WTC11 (cell line): ENCODE data around the gene CTNNBIP1. TPM values are rescaled to one million over a fixed set of nuclear protein-coding genes. Genes with fewer than 3 reads are reported as not detected.
A peak's percentile ranks its signal among the peaks of the same experiment; 100 is the strongest.

ENCODE experiments used
- ATAC-seq: fragments of 200-7000 bp; cut with Tn5 transposase; 2 replicates; pipeline ENCODE4 v1.10.0; 2021; ENCODE audit warnings: mild to moderate bottlenecking, moderate library complexity
- CTCF ChIA-PET: fragments of 300-600 bp; sonication (Branson Sonifier 250); formaldehyde crosslinking; loops from one replicate; lab custom pipeline; 2021; ENCODE audit warnings: antibody characterized with exemption; lab: Charles Lee
- POLR2A ChIA-PET: fragments of 350-600 bp; sonication (Branson Sonifier 250); formaldehyde crosslinking; loops from one replicate; lab custom pipeline; 2021; ENCODE audit warnings: antibody characterized with exemption; lab: Charles Lee
- DNase-seq: peaks from one replicate; pipeline ENCODE4 v3.0.0; 2021; ENCODE audit warnings: low spot score
- H3K27ac Mint-ChIP-seq: 2 replicates; pipeline ENCODE4 v1.8.0; 2021; ENCODE audit warnings: mixed read lengths
- H3K27me3 Mint-ChIP-seq: 2 replicates; pipeline ENCODE4 v1.8.0; 2021; ENCODE audit warnings: low read depth, mild to moderate bottlenecking, moderate library complexity, mixed read lengths
- H3K36me3 Mint-ChIP-seq: 2 replicates; pipeline ENCODE4 v1.8.0; 2021; ENCODE audit warnings: mixed read lengths
- H3K4me1 Mint-ChIP-seq: 2 replicates; pipeline ENCODE4 v1.8.0; 2022; ENCODE audit warnings: mixed read lengths
- H3K4me3 Mint-ChIP-seq: 2 replicates; pipeline ENCODE4 v1.8.0; 2021; ENCODE audit warnings: mild to moderate bottlenecking, moderate library complexity, mixed read lengths
- H3K9me3 Mint-ChIP-seq: 2 replicates; pipeline ENCODE4 v1.8.0; 2021; ENCODE audit warnings: mixed read lengths
- ARID4B ChIP-seq: sonication (generic); formaldehyde crosslinking; IDR thresholded peaks from 2 replicates; pipeline ENCODE4 v1.8.0; 2023; ENCODE audit warnings: missing genetic modification reagents, mild to moderate bottlenecking, borderline replicate concordance
- CBFB ChIP-seq: sonication (generic); formaldehyde crosslinking; IDR thresholded peaks from 2 replicates; pipeline ENCODE4 v1.8.1; 2022; ENCODE audit warnings: mild to moderate bottlenecking, low read depth, missing genetic modification reagents
- ERG ChIP-seq: fragments of 250-450 bp; sonication (Bioruptor Pico); IDR thresholded peaks from 2 replicates; pipeline ENCODE4 v1.8.0; 2021; ENCODE audit warnings: mild to moderate bottlenecking
- FOXJ3 ChIP-seq: sonication (generic); formaldehyde crosslinking; IDR thresholded peaks from 2 replicates; pipeline ENCODE4 v1.9.0; 2021; ENCODE audit warnings: missing genetic modification reagents, mild to moderate bottlenecking, borderline replicate concordance
- FOXP4 ChIP-seq: sonication (generic); formaldehyde crosslinking; IDR thresholded peaks from 2 replicates; pipeline ENCODE4 v1.8.0; 2022; ENCODE audit warnings: mild to moderate bottlenecking, missing genetic modification reagents
- GRHL2 ChIP-seq: fragments of 250-450 bp; sonication (Bioruptor Pico); IDR thresholded peaks from 2 replicates; pipeline ENCODE4 v1.8.0; 2022; ENCODE audit warnings: mild to moderate bottlenecking, moderate library complexity; ENCODE audit not compliant: insufficient replicate concordance, severe bottlenecking
- GTF2I ChIP-seq: fragments of 250-450 bp; sonication (Bioruptor Pico); conservative IDR thresholded peaks from 2 replicates; pipeline ENCODE4 v1.4.0; 2021; ENCODE audit warnings: mild to moderate bottlenecking
- HMGXB4 ChIP-seq: sonication (generic); formaldehyde crosslinking; IDR thresholded peaks from 2 replicates; pipeline ENCODE4 v1.8.1; 2023; ENCODE audit warnings: mild to moderate bottlenecking, moderate library complexity, missing genetic modification reagents
- MLX ChIP-seq: sonication (generic); formaldehyde crosslinking; IDR thresholded peaks from 2 replicates; pipeline ENCODE4 v1.8.1; 2023; ENCODE audit warnings: mild to moderate bottlenecking, missing genetic modification reagents, moderate library complexity
- NFE2L1 ChIP-seq: sonication (generic); formaldehyde crosslinking; IDR thresholded peaks from 2 replicates; pipeline ENCODE4 v1.8.1; 2023; ENCODE audit warnings: missing genetic modification reagents
- PRDM15 ChIP-seq: sonication (generic); formaldehyde crosslinking; IDR thresholded peaks from 2 replicates; pipeline ENCODE4 v1.8.0; 2022; ENCODE audit warnings: missing genetic modification reagents
- RELA ChIP-seq: sonication (generic); formaldehyde crosslinking; IDR thresholded peaks from 2 replicates; pipeline ENCODE4 v1.8.1; 2022; ENCODE audit warnings: missing genetic modification reagents, mild to moderate bottlenecking, borderline replicate concordance
- SP1 ChIP-seq: sonication (generic); formaldehyde crosslinking; conservative IDR thresholded peaks from 2 replicates; pipeline ENCODE4 v1.8.1; 2022; ENCODE audit warnings: missing genetic modification reagents
- TCF7 ChIP-seq: sonication (generic); formaldehyde crosslinking; IDR thresholded peaks from 2 replicates; pipeline ENCODE4 v1.8.0; 2022; ENCODE audit warnings: mild to moderate bottlenecking, low read depth, missing genetic modification reagents, moderate library complexity
- ZNF138 ChIP-seq: sonication (generic); formaldehyde crosslinking; conservative IDR thresholded peaks from 2 replicates; pipeline ENCODE4 v1.8.1; 2022; ENCODE audit warnings: mild to moderate bottlenecking, moderate library complexity, missing genetic modification reagents
- ZNF416 ChIP-seq: fragments of 250-450 bp; sonication (Bioruptor Pico); IDR thresholded peaks from 2 replicates; pipeline ENCODE4 v1.9.0; 2021; ENCODE audit warnings: mild to moderate bottlenecking, inconsistent platforms
- ZNF423 ChIP-seq: fragments of 250-450 bp; sonication (Bioruptor Pico); IDR thresholded peaks from 2 replicates; pipeline ENCODE4 v2.1.2; 2022; ENCODE audit warnings: mild to moderate bottlenecking, moderate library complexity
- total RNA-seq: library from RNA; stranded (reverse); gene quantifications from 3 replicates; pipeline ENCODE4 v1.2.3, GENCODE V29; 2021

CTNNBIP1 gene
- total RNA-seq, 1 experiment from 2014 or later = 58.2 TPM

- TF ChIP-seq ERG (no peak), CBFB (CRISPR knock-in tag) (no peak), SP1 (no peak)
Measured at GRCh38 chr1:9826616-9827015, 83.5 kb downstream of the CTNNBIP1 start (continued).

GRCh38 chr1:9826087-9826486 lies 84.0 kb downstream of the CTNNBIP1 start:
- H3K27ac Mint-ChIP-seq = no peak overlapping the region
- DNase-seq (no peak), ATAC-seq (no peak)
- peak overlapping the region; percentile 71; the same call in 1 of the 2 replicates for H3K4me3 Mint-ChIP-seq
- CTCF ChIA-PET = interaction anchor here (0.5 to 2.7 kb wide), 5 partner anchors 21 to 1518 kb away, joined by 3 to 33 read pairs (median 4); no protein-coding TSS in a partner anchor
- H3K36me3 Mint-ChIP-seq = no peaks in the 10 kb centered on the region
- TF ChIP-seq ZNF416 (CRISPR knock-in tag) = no peak
- H3K4me1 Mint-ChIP-seq = peaks cover 37% of the 10 kb centered on the region
- H3K9me3 Mint-ChIP-seq = no peaks in the 10 kb centered on the region
- H3K27me3 Mint-ChIP-seq = peaks cover 35% of the 10 kb centered on the region
- POLR2A ChIA-PET = interaction anchor here (0.6 kb wide), 1 partner anchor 100 kb away, joined by 10 read pairs; no protein-coding TSS in a partner anchor

GRCh38 chr1:9825093-9826074 lies 84.7 kb downstream of the CTNNBIP1 start:
- peak overlapping the region; percentile 71 for H3K4me3 Mint-ChIP-seq
- peaks cover 44% of the 10 kb centered on the region for H3K4me1 Mint-ChIP-seq
- no peak overlapping the region for H3K27ac Mint-ChIP-seq
- ATAC-seq (peak; percentile 57), DNase-seq (peak; percentile 58)
- H3K9me3 Mint-ChIP-seq = no peaks in the 10 kb centered on the region
- CTCF ChIA-PET = interaction anchor here (0.5 to 0.8 kb wide), 2 partner anchors 20 to 1518 kb away, joined by 3 to 4 read pairs; no protein-coding TSS in a partner anchor
- no peaks in the 10 kb centered on the region for H3K36me3 Mint-ChIP-seq
- POLR2A ChIA-PET = interaction anchor here (0.6 to 1.0 kb wide), 2 partner anchors 40 to 101 kb away, joined by 3 to 10 read pairs; no protein-coding TSS in a partner anchor
- H3K27me3 Mint-ChIP-seq = peaks cover 35% of the 10 kb centered on the region
- TF ChIP-seq RELA (no peak), PRDM15 (CRISPR knock-in tag) (peak; percentile 94), MLX (no peak), FOXP4 (CRISPR knock-in tag) (no peak), NFE2L1 (CRISPR knock-in tag) (no peak), ARID4B (no peak), ZNF423 (CRISPR knock-in tag) (0 out of 2 replicates have a peak, but pooled peaks have one; percentile 27), GTF2I (CRISPR knock-in tag) (no peak), GRHL2 (no peak), FOXJ3 (CRISPR knock-in tag) (no peak), TCF7 (CRISPR knock-in tag) (no peak), ZNF138 (no peak), HMGXB4 (CRISPR knock-in tag) (no peak)
